Limb (tissue), 2 donors: ENCODE measurements around the gene HINT2.

Source experiments
- DNase-seq, 2 donors: peaks; one replicate each; pipeline ENCODE4 v3.0.0-alpha.2; 2016; ENCODE audit errors: extremely low spot score in 2 of 2

HINT2 gene

DNA sequence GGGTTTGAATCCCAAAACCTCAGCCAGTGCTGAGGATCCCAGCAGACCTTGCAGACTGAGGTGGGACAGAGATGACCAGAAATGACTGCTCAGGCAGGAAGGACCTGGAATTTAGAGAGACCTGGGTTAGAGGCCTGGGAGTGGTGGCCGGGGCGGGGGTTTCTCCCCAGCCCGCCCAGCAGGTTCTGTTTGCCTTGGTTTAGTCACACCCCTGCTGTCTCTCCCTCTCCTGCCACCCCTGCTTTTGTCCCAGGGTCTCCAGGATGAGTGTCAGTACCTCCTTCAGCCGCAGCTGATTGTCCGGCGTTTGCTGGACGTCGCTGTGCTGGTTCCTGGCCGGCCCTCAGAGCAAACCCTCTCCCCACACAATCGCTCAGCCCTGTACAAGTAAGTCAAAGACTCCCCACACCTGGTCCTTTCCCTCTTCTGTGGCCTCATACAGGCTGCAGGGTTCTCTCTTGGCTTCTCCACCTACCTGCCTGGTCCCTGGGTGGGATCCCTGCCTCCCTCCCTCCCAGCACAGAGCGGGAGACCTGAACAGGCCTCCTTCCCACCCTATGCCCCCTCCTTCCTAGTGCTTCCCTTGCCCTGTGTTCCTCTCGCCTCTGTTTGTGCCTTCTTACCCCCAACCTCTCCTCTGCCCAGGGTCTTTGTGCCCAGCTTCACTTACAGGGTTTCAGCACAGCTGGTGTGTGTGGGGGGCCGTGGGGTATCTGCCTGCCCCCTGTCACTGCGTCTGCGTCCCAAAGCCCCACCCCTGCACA is 26.2 kb upstream of the HINT2 start:
- no peak for DNase-seq

GRCh38 chr9:35839926-35840325 is 25.1 kb upstream of the HINT2 start:
- DNase-seq = no peak

DNA sequence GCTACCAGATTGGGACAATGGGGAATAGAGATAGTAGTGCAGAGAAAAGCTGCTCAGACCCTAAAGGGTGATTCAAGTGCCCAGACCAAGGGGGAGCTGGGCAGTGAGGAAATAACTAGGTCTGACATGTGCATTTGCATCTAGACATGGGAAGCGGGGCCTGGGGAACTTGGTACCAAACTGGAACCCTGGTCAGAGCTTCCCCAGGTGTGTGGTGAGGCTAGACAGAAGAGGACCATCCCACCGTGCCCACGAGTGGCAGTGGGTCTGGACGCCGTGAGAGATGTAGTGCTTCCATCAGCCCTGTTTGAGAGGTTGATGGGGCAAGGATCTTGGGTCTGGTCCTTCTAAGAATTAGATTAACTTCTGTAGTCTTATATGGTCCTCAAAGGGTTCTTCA is 21.8 kb upstream of the HINT2 start:
- DNase-seq = no peak

DNA sequence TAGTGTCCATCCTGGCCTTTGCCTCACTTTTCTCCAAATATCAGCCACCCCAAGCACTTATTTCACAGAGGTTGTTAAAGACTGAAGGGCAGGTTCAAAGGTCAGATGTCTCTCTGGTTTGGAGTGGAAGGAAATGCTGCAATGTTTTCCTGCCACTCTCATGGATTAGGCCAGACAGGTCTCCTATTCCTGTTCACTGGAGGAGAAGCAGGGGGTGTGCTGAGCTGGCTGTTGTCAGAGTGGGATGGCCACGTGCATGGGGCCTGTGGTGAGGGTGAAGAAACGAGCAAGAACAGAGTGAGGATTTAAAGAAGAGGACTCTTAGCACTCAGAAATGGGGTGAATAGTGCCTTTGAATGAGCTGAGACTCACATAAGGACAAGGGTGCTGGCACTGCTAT is 20.9 kb upstream of the HINT2 start:
- DNase-seq = no peak

DNA sequence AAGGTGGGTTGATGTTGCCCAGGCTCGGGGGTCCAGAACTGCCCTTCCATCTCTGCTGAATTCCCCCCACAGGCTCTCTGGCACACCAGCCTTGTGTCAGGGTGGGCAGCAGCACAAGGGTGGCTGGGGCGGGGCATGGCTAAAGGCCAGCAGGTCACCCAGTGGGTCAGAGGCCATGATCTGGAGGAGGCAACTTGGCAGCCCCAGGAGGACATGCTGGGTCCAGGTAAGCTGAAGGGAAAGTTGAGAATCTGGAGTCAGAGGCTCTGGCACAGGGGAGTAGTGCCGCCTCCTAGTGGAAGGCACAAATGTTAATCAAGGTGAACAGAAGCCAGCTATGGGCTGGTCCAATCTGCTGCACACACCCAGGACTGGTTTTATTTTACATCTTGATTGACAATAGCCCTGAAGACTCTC is 20.4 kb upstream of the HINT2 start:
- DNase-seq = no peak

DNA sequence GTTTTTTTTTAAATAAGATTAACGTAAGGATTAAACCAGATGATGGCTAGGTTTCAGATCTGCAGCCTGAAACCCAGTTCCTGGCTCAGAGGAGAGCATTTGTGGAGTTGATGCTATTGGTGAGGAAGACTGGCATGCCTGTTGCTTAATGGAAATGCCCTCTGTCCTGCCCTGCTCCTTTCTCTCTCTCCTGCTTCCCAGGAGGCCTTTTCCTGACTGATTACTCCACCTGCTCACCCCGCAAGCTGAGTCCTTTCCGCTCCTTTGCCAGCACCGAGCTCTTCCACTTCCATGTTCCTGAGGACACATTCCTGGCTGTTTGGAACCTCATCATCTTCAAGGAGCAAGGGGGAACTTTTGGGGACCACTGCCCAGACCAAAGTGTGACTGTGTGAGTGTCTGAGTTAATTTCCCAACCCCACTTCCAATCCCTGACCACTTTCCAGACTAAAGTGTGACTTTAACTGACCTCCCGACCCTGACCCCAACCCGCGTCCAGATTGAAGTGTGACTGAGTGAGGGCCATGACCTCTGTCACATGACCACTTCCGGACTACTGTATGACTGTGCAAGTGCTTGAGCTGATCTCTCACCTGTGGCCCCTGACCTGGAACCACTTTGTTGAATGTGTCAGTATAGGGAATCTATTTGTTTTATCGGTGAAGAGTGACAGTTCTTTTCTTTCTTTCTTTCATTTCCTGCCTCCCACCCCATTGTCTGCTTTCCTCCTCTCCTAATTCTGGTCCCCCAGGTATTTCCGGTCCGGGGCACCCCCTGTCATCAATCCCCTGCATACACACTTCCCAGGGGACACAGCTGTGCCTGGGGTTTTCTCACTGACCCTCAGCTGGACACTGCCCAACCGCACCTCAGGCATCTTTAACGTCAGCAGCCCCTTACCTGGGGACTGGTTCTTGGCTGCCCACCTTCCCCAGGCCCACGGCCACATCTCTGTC is 19.7 kb upstream of the HINT2 start:
- DNase-seq = no peak

- no peak for DNase-seq
These were observed 18.0 kb upstream of the HINT2 start for GRCh38 chr9:35832814-35833213.

GRCh38 chr9:35831040-35831439 is 16.2 kb upstream of the HINT2 start:
- DNase-seq = no peak

DNA sequence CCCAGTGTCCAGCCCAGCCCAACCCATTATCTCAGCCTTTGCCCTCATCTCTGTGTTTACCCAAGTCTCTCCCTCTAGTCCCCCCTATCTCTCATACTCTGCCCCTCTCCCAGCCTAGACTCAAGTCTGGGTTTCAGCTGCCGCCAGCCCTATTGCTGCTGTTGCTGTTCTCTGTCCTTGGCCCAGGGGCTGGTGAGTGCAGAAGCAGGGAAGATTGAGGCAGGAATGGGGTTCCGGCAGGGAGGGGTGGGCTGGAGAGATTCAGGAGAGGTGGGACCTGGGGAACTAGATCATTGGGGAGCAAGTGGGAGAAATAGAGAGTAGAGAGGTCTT is 14.9 kb upstream of the HINT2 start:
- DNase-seq = no peak

GRCh38 chr9:35829084-35829763 is 14.4 kb upstream of the HINT2 start, which contains the start of gene TMEM8B:
Gene TMEM8B, plus strand, starts transcription at chr9:35829228. Its CDS starts 220 bp downstream, at chr9:35829448.
- DNase-seq = peak; percentile 94 to 98

GRCh38 chr9:35828716-35829083 is 13.9 kb upstream of the HINT2 start, which contains the start of gene FAM221B:
Gene FAM221B, minus strand, starts transcription at chr9:35828732. Its CDS starts 2,571 bp downstream, at chr9:35826161.
- DNase-seq = no peak

DNA sequence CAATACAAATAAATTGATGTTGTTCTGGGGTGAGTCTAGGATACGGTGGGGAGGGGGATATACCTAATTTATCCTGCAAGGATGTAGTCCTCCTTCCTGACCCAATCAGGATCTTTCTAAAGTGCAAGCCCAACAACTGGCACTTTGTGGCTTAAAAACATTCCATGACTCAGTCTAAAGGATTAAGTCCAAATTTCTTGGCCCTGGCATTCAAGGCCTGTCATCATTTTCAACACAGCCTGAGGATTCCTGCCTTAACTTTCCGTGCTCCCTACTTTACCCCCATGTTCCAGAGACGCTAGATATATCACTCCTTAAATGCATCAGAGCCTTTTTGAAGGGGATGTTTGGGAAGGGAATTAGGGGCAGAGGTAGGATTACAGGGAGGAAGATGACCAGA is 12.6 kb upstream of the HINT2 start:
- no peak for DNase-seq

DNA sequence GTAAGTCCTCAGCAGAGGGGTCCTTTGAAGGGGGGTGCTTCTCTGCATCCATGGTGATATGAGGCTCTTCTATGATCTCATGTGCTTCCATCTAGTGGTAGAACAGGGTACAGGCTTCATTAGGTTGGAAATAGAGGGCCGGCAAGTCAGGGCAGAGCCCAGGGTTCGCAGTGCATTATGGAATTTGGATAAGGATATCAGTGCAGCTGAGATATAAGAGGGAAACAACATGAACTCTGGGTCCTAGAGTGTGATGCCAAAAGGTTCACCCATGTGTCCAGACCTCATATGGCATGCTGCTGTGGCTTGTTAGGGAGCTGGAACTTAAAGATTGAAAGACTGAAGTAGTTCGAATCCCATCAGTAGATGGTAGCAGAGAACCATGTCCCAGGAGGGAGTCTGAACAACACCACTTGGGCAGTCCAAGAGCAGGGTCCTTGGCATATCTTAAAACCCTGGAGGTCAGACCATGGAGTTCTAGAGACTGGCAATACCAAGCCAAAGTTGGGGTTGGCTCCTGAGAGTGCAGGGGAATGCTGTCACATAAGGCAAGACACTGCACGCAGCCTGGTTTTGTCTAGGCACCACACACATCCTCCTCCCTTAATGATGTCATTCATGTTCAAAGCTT is 11.3 kb upstream of the HINT2 start:
- DNase-seq = peak in 1 of 2 donors; percentile 65

GRCh38 chr9:35822926-35823325 is 8.1 kb upstream of the HINT2 start:
- DNase-seq = no peak

DNA sequence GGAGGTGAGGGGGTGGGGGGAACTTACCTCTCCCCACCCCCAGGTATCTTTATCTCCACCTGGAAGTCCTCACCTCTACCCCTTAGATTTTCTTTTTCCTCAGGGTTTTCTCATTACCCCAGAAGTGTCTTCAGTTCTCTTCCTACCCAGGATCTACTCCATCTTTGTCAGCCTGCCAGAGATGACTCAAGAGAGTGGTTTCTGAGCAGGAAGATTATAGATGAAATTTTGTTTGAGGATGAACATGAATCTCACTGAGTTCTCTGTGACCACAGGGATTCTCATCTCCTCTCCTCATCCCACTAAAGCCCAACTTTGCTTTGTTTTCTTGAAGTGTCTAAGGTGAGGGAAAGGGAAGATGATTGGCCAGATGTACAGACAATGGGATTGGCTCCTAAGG is 5.2 kb upstream of the HINT2 start:
- DNase-seq = no peak

DNA sequence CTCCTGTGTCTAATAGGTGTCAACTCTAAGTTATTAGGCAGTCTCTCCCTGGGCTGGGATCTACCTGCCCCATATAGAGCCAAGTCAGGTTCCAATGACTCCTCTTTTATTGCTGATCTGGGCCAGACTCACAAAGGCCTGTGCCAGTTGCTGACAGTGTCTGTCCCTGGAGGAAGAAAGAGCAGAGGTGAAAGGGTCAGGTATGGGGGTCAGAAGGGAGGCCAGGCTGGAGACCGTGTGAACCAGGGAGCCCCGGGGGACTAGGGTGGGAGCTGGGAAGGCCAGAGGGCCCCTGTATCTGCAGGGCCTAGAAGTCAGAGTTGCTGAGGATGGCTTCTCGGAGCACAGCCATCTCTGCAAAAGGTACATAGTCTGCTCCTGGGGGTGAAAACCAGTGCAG is 3.5 kb upstream of the HINT2 start:
- no peak for DNase-seq

GRCh38 chr9:35816708-35817107 is 1.9 kb upstream of the HINT2 start:
- DNase-seq = no peak

DNA sequence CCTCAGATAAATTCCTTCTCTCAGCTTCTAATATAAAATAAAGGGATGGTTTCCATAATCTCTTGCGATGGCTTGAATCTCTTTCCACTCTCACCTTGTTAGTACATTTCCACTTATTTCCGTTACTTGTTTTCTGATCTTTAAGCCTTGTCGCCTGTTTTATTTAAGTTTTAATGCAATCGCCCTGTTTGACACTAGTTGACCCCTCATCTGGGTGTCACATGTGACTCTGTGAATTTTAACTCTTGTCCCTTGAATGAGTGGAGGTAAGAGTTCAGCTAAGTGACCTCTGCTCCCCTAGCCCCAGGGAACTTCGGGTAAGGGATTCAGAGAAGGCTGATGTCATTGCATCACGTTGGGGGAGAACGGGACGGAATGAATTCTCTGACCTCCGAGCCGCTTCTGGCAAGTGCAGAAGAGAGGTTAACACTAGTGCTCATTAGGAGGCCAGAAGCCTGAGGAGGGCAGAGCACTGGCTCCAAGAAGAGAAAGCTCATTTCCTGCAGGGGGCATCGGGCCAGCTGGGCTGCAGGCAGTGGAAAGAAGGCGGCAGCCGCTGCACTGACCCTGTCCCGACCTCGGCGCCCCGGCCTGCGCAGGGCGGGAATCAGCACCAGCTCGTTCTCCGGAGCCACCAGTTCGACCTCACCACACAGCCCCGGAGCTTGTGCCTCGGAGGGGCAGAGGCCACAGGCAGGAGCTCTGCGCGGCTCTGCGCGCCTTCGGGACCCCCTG is 569 bp downstream of the HINT2 start:
- DNase-seq = peak; percentile 44 to 72

DNA sequence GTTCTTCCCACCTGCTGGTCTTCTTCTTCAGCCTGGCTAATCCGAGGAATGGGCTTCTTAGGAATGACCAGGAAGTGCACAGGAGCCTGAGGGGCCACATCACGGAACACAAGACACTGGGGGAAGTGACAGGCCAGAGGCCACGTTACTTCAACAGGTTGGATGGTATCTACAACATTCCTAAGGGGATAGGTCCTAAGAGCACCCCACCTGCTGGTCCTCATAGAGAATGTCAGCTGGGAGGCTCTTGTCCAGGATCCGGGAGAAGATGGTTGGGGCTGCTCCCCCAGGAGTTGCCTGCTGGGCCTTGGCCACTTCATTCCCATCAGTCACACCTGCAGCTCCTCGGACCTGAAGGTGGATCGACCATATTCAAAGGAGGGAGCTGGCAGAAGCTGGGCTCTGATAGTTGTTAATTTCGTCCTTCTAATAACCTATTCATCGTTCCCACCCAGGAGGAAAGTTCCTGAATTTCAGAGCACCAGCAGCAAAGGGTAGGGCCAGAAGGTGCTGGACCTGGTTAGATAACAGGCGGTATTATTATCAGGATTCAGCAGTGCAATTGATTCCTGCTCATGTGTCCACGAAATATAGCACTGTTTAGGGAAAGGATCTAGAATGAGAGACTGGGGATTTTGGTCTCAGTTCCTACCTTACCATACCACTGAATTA is 1.3 kb downstream of the HINT2 start:
- no peak for DNase-seq

- peak; percentile 90 to 98 for DNase-seq
These were observed 2.7 kb downstream of the HINT2 start, which contains the start of gene SPAG8 for GRCh38 chr9:35812025-35812602. Gene SPAG8, minus strand, starts transcription at chr9:35812262. Its CDS starts 115 bp downstream, at chr9:35812147.
